Neural cell (in vitro differentiated cells): Measurements from ENCODE around the gene FAM83B. TPM values are rescaled to one million over a fixed set of nuclear protein-coding genes. Genes with fewer than 3 reads are reported as not detected.

Experiments
- H2AFZ ChIP-seq: fragments of 200-600, 300-800 bp; sonication (generic), shearing (Covaris generic); 2 replicates; pipeline ENCODE4 v1.6.0; 2014; ENCODE audit warnings: low read depth, mild to moderate bottlenecking, antibody characterized with exemption, low read length, moderate library complexity
- H3F3A ChIP-seq: fragments of 200-600 bp; shearing (Covaris generic); 2 replicates; pipeline ENCODE4 v1.6.1; 2016; ENCODE audit warnings: mild to moderate bottlenecking, moderate library complexity, mixed read lengths, antibody characterized with exemption, low read length; ENCODE audit not compliant: insufficient read depth, poor library complexity, severe bottlenecking
- H3K27ac ChIP-seq: fragments of 200-600, 300-800 bp; sonication (generic), shearing (Covaris generic); 2 replicates; pipeline ENCODE4 v1.5.1; 2014; ENCODE audit warnings: mild to moderate bottlenecking, low read length, moderate library complexity
- H3K27me3 ChIP-seq: fragments of 300-800, 200-600 bp; sonication (generic), shearing (Covaris generic); 2 replicates; pipeline ENCODE4 v1.6.0; 2014; ENCODE audit warnings: mild to moderate bottlenecking, low read depth, low read length, moderate library complexity; ENCODE audit not compliant: insufficient read depth
- H3K36me3 ChIP-seq: fragments of 300-800, 200-600 bp; sonication (generic), shearing (Covaris generic); 2 replicates; pipeline ENCODE4 v1.5.1; 2014; ENCODE audit warnings: mild to moderate bottlenecking, antibody characterized with exemption, low read length, moderate library complexity; ENCODE audit not compliant: insufficient read depth
- H3K4me2 ChIP-seq: fragments of 300-800, 200-600 bp; sonication (generic), shearing (Covaris generic); 2 replicates; pipeline ENCODE4 v1.6.0; 2014; ENCODE audit warnings: mild to moderate bottlenecking, low read length
- H3K4me3 ChIP-seq: fragments of 300-800, 200-600 bp; sonication (generic), shearing (Covaris generic); 2 replicates; pipeline ENCODE4 v1.5.1; 2014; ENCODE audit warnings: mild to moderate bottlenecking, low read length, moderate library complexity
- H3K79me2 ChIP-seq: fragments of 200-600 bp; shearing (Covaris generic); replicated peaks from 2 replicates; pipeline ENCODE4 v1.6.0; 2014; ENCODE audit warnings: mild to moderate bottlenecking, low read length, moderate library complexity; ENCODE audit not compliant: insufficient read depth
- H3K9ac ChIP-seq: fragments of 300-800, 200-600 bp; sonication (generic), shearing (Covaris generic); 2 replicates; pipeline ENCODE4 v1.6.1; 2016; ENCODE audit warnings: mild to moderate bottlenecking, low read length, mixed read lengths
- H3K9me2 ChIP-seq: fragments of 200-600 bp; shearing (Covaris generic); 2 replicates; pipeline ENCODE4 v1.6.1; 2016; ENCODE audit warnings: mild to moderate bottlenecking, low read length, mixed read lengths; ENCODE audit not compliant: insufficient read depth
- H3K9me3 ChIP-seq: fragments of 200-600, 300-800 bp; sonication (generic), shearing (Covaris generic); 2 replicates; pipeline ENCODE4 v1.6.1; 2016; ENCODE audit warnings: mild to moderate bottlenecking, mixed run types, low read length, moderate library complexity, mixed read lengths
- H4K20me1 ChIP-seq: fragments of 200-600 bp; shearing (Covaris generic); 2 replicates; pipeline ENCODE4 v1.6.1; 2016; ENCODE audit warnings: mild to moderate bottlenecking, mixed run types; ENCODE audit not compliant: insufficient read depth
- CTCF ChIP-seq: fragments of 450-650 bp; IDR thresholded peaks from 2 replicates; pipeline ENCODE4 v1.5.1; 2014; ENCODE audit warnings: antibody characterized with exemption, mild to moderate bottlenecking, moderate library complexity; ENCODE audit not compliant: poor library complexity, severe bottlenecking
- EP300 ChIP-seq: fragments of 450-650 bp; conservative IDR thresholded peaks from 2 replicates; pipeline ENCODE4 v1.6.1; 2014; ENCODE audit warnings: antibody characterized with exemption, mild to moderate bottlenecking, moderate library complexity; ENCODE audit not compliant: poor library complexity, severe bottlenecking
- EZH2 ChIP-seq: fragments of 200-600, 300-800 bp; shearing (Covaris generic), sonication (generic); IDR thresholded peaks from 2 replicates; pipeline ENCODE4 v1.6.1; 2014; ENCODE audit warnings: antibody characterized with exemption, low read length, borderline replicate concordance, mild to moderate bottlenecking; ENCODE audit not compliant: insufficient read depth, poor library complexity, severe bottlenecking
- MXI1 ChIP-seq: fragments of 450-650 bp; conservative IDR thresholded peaks from 2 replicates; pipeline ENCODE4 v1.6.1; 2014; ENCODE audit warnings: antibody characterized with exemption, mild to moderate bottlenecking; ENCODE audit not compliant: poor library complexity, severe bottlenecking
- POLR2AphosphoS5 ChIP-seq: IDR thresholded peaks from 2 replicates; pipeline ENCODE4 v1.6.1; 2012
- RAD21 ChIP-seq: fragments of 450-650 bp; conservative IDR thresholded peaks from 2 replicates; pipeline ENCODE4 v1.6.1; 2014; ENCODE audit warnings: antibody characterized with exemption, mild to moderate bottlenecking, moderate library complexity
- REST ChIP-seq: IDR thresholded peaks from 2 replicates; pipeline ENCODE4 v1.6.1; 2012; ENCODE audit warnings: borderline replicate concordance
- SMC3 ChIP-seq: fragments of 450-650 bp; conservative IDR thresholded peaks from 2 replicates; pipeline ENCODE4 v1.6.1; 2014; ENCODE audit warnings: antibody characterized with exemption, mild to moderate bottlenecking, moderate library complexity; ENCODE audit not compliant: poor library complexity
- TAF1 ChIP-seq: IDR thresholded peaks from 2 replicates; pipeline ENCODE4 v1.6.1; 2012; ENCODE audit warnings: low read depth
- polyA plus RNA-seq: library from polyadenylated mRNA; depleted of rRNA; stranded (reverse); fragments of >200 nt; gene quantifications from 2 replicates; pipeline ENCODE4 v1.2.3, GENCODE V29; 2014

FAM83B gene
- polyA plus RNA-seq, 1 donor from 2014 or later: not detected

- Histone ChIP-seq H3K9me2 (no peaks in the 10 kb centered on the region), H3K4me3 (no peak overlapping the region), H3K27ac (no peak overlapping the region), H3K4me2 (no peak overlapping the region), H3K9me3 (peaks cover 4% of the 10 kb centered on the region), H3K36me3 (no peaks in the 10 kb centered on the region), H2AFZ (no peak overlapping the region), H4K20me1 (no peaks in the 10 kb centered on the region), H3F3A (no peaks in the 10 kb centered on the region), H3K27me3 (no peaks in the 10 kb centered on the region), H3K79me2 (no peaks in the 10 kb centered on the region), H3K9ac (no peak overlapping the region)
- TF ChIP-seq TAF1: no peak
- no peak for TF ChIP-seq MXI1
- no peak for TF ChIP-seq REST
- TF ChIP-seq RAD21: no peak
- no peak for TF ChIP-seq SMC3
- TF ChIP-seq EP300: no peak
- TF ChIP-seq POLR2AphosphoS5: no peak
- no peak for TF ChIP-seq EZH2
- TF ChIP-seq CTCF: no peak
Measured at GRCh38 chr6:54987633-54988290, 141.2 kb downstream of the FAM83B start.

GRCh38 chr6:54988576-54988975 lies 142.0 kb downstream of the FAM83B start:
- no peaks in the 10 kb centered on the region for H3K36me3 ChIP-seq
- no peaks in the 10 kb centered on the region for H3F3A ChIP-seq
- no peak overlapping the region for H3K4me3 ChIP-seq
- no peaks in the 10 kb centered on the region for H3K9me2 ChIP-seq
- H3K4me2 ChIP-seq: no peak overlapping the region
- no peak for TF ChIP-seq TAF1
- no peak for TF ChIP-seq CTCF
- no peak for TF ChIP-seq MXI1
- no peak for TF ChIP-seq SMC3
- no peak for TF ChIP-seq RAD21
- TF ChIP-seq EP300: no peak
- TF ChIP-seq EZH2: no peak
- no peak for TF ChIP-seq REST
- no peak for TF ChIP-seq POLR2AphosphoS5
- H3K9me3 ChIP-seq: peaks cover 4% of the 10 kb centered on the region
- no peaks in the 10 kb centered on the region for H3K27me3 ChIP-seq
- H3K79me2 ChIP-seq: no peaks in the 10 kb centered on the region
- H3K9ac ChIP-seq: no peak overlapping the region
- no peaks in the 10 kb centered on the region for H4K20me1 ChIP-seq
- no peak overlapping the region for H2AFZ ChIP-seq
- no peak overlapping the region for H3K27ac ChIP-seq
